GM12873 (cell line): ENCODE measurements around the gene FBXO39.

Source experiments
- TF ChIP-seq, protein P1 (sequence below): IDR thresholded peaks from 2 replicates; pipeline ENCODE4 v1.5.1; 2012; ENCODE audit warnings: low read depth, mild to moderate bottlenecking, moderate library complexity, low read length, control low read depth; ENCODE audit not compliant: insufficient read depth; ENCODE audit errors: missing control alignments

Gene FBXO39

DNA sequence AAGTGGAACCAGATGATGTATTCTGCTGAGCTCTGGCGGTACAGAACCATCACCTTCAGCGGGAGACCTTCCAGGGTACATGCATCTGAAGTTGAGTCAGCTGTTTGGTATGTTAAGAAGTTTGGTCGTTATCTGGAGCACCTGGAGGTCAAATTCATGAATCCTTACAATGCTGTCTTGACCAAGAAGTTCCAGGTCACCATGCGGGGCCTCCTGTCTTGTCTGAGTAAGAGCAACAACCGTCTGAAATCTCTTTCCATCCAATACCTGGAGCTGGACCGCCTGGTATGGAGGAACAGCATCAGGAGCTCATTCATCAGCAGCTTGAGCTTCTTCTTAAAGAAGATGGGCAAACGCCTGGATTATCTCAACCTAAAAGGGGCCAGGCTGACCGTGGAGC, 4.0 kb downstream of the FBXO39 start:
- TF ChIP-seq, protein P1, sequence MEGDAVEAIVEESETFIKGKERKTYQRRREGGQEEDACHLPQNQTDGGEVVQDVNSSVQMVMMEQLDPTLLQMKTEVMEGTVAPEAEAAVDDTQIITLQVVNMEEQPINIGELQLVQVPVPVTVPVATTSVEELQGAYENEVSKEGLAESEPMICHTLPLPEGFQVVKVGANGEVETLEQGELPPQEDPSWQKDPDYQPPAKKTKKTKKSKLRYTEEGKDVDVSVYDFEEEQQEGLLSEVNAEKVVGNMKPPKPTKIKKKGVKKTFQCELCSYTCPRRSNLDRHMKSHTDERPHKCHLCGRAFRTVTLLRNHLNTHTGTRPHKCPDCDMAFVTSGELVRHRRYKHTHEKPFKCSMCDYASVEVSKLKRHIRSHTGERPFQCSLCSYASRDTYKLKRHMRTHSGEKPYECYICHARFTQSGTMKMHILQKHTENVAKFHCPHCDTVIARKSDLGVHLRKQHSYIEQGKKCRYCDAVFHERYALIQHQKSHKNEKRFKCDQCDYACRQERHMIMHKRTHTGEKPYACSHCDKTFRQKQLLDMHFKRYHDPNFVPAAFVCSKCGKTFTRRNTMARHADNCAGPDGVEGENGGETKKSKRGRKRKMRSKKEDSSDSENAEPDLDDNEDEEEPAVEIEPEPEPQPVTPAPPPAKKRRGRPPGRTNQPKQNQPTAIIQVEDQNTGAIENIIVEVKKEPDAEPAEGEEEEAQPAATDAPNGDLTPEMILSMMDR, result no peak

DNA sequence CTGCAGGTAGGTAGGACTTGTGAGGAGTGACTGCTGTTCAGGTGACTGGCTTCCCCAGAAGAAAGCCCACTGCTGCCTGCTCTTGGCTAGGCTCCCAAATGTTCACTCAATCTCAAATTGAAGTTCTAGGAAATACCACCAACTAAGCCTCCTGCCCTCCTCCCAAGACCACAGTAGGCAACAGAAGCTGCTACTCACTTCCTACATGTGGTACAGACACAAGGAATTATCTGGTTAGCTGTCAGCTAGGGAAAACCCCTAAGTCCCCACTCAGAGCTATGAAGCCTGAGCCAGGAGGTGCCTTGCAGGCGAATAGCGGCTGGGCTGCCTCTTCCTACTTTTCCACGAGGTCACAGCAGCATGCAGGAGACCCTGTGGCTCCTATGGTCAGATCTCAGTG, 4.9 kb downstream of the FBXO39 start:
- TF ChIP-seq, protein P1, result no peak

DNA sequence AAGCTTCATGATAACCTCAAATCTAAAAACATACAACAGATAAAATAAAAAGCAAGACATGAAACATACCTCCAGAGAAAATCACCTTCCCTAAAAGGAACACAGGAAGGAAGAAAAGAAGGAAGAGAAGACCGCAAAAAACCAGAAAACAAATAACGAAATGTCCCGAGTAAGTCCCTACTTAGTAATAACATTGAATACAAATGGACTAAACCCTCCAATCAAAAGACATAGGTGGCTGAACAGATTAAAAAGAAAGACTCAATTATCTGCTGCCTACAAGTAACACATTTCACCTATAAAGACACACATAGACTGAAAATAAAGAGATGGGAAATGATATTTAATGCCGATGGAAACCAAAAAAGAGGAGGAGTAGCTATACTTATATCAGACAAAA, 6.2 kb downstream of the FBXO39 start:
- TF ChIP-seq, protein P1, result no peak

DNA sequence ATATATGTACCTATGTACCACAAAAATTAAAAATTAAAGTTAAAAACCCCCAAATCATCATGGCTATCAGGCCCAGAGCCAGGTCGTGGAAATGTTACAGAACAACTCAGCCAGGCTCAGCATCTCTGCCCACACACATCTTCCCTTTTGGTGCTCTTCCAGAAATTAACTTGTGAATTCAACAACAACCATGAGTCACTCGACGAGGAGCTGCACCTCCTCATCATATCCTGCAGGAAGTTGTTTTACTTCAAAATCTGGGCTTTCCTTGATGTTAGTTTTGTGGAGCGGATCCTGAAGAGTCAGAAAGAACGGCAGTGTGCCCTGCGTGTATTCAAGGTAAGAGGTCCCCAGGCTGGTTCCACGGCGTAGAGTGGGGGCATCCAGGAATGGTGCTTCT, 10.6 kb downstream of the FBXO39 start:
- TF ChIP-seq, protein P1, result no peak

DNA sequence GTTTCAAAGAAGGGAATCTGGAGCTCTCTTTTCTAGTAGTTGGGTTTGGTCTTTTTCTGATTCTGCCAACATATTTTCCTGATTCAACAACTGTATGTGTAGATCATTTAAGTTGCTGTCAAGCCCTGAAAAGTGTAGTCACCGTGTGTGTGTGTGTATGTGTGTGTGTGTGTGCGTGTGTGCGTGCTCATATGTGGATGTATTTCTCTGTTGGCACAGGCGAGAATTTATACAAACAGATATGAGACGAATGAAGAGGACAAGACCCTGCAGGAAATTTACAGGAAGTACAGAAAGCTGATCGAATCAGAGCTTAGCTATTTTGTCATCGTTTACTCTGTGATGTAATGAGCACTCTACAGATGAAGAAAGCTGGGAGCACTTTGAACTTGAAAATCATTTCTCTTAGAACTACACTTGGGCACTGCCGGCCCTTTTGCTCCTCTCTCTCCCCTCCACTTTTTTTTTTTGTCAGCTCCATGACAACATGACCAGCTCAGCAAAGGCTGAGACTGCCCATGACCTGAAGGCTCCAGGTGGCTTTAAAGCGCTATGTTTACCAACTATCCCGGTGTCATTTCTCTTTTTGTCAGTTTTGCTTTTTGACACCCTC, 11.2 kb downstream of the FBXO39 start:
- TF ChIP-seq, protein P1, result no peak

DNA sequence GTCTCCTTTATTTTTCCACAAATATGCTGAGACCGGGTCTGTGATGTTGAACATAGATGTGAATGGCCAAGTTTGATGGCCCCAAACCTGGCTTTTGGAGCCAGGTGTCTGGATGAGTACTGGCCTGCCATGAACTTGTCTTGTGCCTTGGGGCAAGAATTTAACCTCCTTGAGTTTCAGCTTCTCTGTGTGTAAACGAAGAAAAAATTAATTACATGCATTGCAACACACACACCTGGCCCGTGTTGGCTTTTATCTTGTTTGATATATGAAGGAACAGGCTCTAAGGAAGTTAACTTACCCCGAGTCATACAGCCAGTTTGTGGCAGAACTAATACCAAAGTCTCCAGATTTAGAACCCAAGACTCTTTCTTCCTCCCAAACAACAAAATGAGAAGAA, 13.1 kb downstream of the FBXO39 start:
- TF ChIP-seq, protein P1, result no peak

DNA sequence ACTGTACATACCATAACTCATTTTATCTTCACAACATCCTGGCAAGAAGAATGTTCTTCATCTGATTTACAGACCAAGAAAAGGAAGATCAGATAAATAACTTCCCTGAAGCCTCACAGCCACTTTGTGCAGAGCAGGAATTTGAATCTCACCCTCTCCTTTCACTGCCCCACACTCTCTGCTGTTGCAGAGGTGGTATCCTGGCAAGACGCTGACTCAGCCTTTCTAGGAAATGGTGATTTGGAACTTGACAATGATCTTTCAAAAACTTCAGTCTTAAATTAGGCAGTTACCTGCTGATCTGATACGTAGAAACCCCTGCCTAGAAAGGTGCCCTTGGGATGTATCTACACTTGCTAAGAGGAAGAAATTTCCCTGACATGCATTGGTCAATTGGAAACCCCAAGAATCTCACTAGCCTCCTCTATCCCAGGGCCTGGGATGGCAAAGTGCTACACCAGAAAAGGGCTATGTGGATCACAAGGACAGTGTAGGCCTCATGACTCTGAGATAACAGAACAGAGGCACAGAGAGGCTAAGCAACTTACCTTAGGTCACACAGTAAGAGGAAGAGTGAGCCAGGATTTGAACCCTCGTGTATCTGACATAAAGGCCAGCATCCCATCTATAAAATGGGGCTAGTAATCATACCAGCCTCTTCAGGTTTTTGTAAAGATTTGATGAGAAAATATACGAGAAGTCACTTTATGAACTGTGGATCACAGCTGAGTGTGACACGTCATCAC, 17.9 kb downstream of the FBXO39 start:
- TF ChIP-seq, protein P1, result no peak
